GM19468 (cell line): ENCODE data around the gene DOCK4.

Source experiments
- ATAC-seq: cut with Tn5 transposase; IDR thresholded peaks from one replicate; pipeline ENCODE4 v1.9.1; 2021; ENCODE audit warnings: mild to moderate bottlenecking, moderate library complexity, moderate number of reproducible peaks; ENCODE audit not compliant: unreplicated experiment; ENCODE audit errors: extremely low read depth

The DOCK4 gene

GRCh38 chr7:112022128-112022527, 184.1 kb downstream of the DOCK4 start:
- no peak for ATAC-seq

GRCh38 chr7:112021379-112022044, 184.7 kb downstream of the DOCK4 start:
- ATAC-seq: no peak

GRCh38 chr7:112020800-112021199, 185.4 kb downstream of the DOCK4 start:
- ATAC-seq: no peak

GRCh38 chr7:112019932-112020331, 186.3 kb downstream of the DOCK4 start:
- ATAC-seq: no peak

- no peak for ATAC-seq
Observed at GRCh38 chr7:112018305-112019030, 187.7 kb downstream of the DOCK4 start.

GRCh38 chr7:112015146-112015545, 191.1 kb downstream of the DOCK4 start:
- no peak for ATAC-seq

GRCh38 chr7:112014347-112014746, 191.9 kb downstream of the DOCK4 start:
- no peak for ATAC-seq

GRCh38 chr7:112013274-112013673, 192.9 kb downstream of the DOCK4 start:
- no peak for ATAC-seq

GRCh38 chr7:112012242-112012641, 194.0 kb downstream of the DOCK4 start:
- no peak for ATAC-seq

- no peak for ATAC-seq
Observed at GRCh38 chr7:112010994-112011393, 195.2 kb downstream of the DOCK4 start.

GRCh38 chr7:112010109-112010508, 196.1 kb downstream of the DOCK4 start:
- no peak for ATAC-seq

- peak; percentile 33 for ATAC-seq
Observed at GRCh38 chr7:112009081-112009480, 197.1 kb downstream of the DOCK4 start.

- ATAC-seq: no peak
Observed at GRCh38 chr7:112007185-112007584, 199.0 kb downstream of the DOCK4 start.

- ATAC-seq: no peak
Observed at GRCh38 chr7:112006071-112006470, 200.1 kb downstream of the DOCK4 start.

GRCh38 chr7:112005205-112005775, 200.9 kb downstream of the DOCK4 start:
- ATAC-seq: no peak

- ATAC-seq: no peak
Observed at GRCh38 chr7:112001091-112001826, 204.9 kb downstream of the DOCK4 start.

- no peak for ATAC-seq
Observed at GRCh38 chr7:111998326-111998725, 207.9 kb downstream of the DOCK4 start.

GRCh38 chr7:111997546-111997945, 208.7 kb downstream of the DOCK4 start:
- ATAC-seq: no peak

GRCh38 chr7:111992601-111993000, 213.6 kb downstream of the DOCK4 start:
- no peak for ATAC-seq

- no peak for ATAC-seq
Observed at GRCh38 chr7:111990643-111991042, 215.6 kb downstream of the DOCK4 start.

- no peak for ATAC-seq
Observed at GRCh38 chr7:111987886-111988285, 218.3 kb downstream of the DOCK4 start.
